Right cardiac atrium (tissue), 5 donors: ENCODE data around the gene PADI2. TPM values are rescaled to one million over a fixed set of nuclear protein-coding genes. Genes with fewer than 3 reads are reported as not detected.

ENCODE experiments used
- ATAC-seq, 2 donors: fragments of 200-7000 bp; cut with Tn5 transposase; one replicate each; pipeline versions ENCODE4 v1.8.0 to v1.9.1; 2020; ENCODE audit warnings: moderate library complexity in 2 of 2, mild to moderate bottlenecking in 1 of 2
- DNase-seq, 3 donors: peaks; one replicate each; pipeline ENCODE4 v3.0.0-alpha.2; 2020
- H3K27ac ChIP-seq: one replicate; pipeline ENCODE4 v1.5.1; 2013; ENCODE audit warnings: mild to moderate bottlenecking, low read length, control low read depth, moderate library complexity
- H3K27me3 ChIP-seq: one replicate; pipeline ENCODE4 v1.6.1; 2013; ENCODE audit not compliant: control insufficient read depth, insufficient read depth
- H3K4me1 ChIP-seq: one replicate; pipeline ENCODE4 v1.6.1; 2013; ENCODE audit warnings: low read length; ENCODE audit not compliant: control insufficient read depth, insufficient read depth
- H3K4me3 ChIP-seq: one replicate; pipeline ENCODE4 v1.5.1; 2013; ENCODE audit warnings: low read length, control low read depth
- H3K9me3 ChIP-seq: one replicate; pipeline ENCODE4 v1.6.1; 2013; ENCODE audit warnings: low read length; ENCODE audit not compliant: control insufficient read depth
- WGBS: extraction: QIAGEN DNeasy Blood & Tissue Kit; methylation state at CpG from one replicate; pipeline ENCODE4 v1.1.7; 2013; 5-methylcytosine and 5-hydroxymethylcytosine counted together
- intact Hi-C, 4 donors: fragments of 100-400 bp; cut with DNase I; formaldehyde crosslinking; loops; one replicate each; pipeline versions ENCODE4 v1.11.0 to v1.14.0; 2022 to 2023
- long read RNA-seq, 4 donors: library from polyadenylated mRNA; unstranded; transcript quantifications; one replicate each; pipeline ENCODE4 v2.0.0, GENCODE V29; 2020 to 2021
- polyA plus RNA-seq: library from polyadenylated mRNA; stranded (reverse); fragments of 200-250 nt; gene quantifications from one replicate; pipeline ENCODE4 v1.2.3, GENCODE V29; 2013
- total RNA-seq, 4 donors: library from RNA; stranded (reverse); fragmentation: NEBNext Ultra II Directional; extraction: Animal tissue kit (Norgen Biotek cat#: 25700); gene quantifications; one replicate each; pipeline ENCODE4 v1.2.1, GENCODE V29; 2021
- donor health status: healthy with polysubstance abuse.
- donor health status: DM: no; HTN: yes; CAD: no.
- donor health status: DM: no; HTN: no; CAD: no.
- donor health status: DM: no; HTN: yes; CAD: no; lungs with severe emphysema.
- donor health status: DM: yes; HTN: yes; CAD: no.

The PADI2 gene
- under 1 TPM; 0.17 to 0.68 (median 0.31) TPM for total RNA-seq
- polyA plus RNA-seq = 0.07 TPM
- long read RNA-seq, donor 1 = 0 reads
- long read RNA-seq, donor 2 = 0 reads
- long read RNA-seq, donor 3, full-length matches to known transcripts = 1 of 1 reads
- long read RNA-seq, donor 3, partial matches to known transcripts = 0 of 1 reads
- long read RNA-seq, donor 3, other reads (novel, unspliced or antisense) = 0 of 1 reads
- long read RNA-seq, donor 4 = 0 reads

DNA sequence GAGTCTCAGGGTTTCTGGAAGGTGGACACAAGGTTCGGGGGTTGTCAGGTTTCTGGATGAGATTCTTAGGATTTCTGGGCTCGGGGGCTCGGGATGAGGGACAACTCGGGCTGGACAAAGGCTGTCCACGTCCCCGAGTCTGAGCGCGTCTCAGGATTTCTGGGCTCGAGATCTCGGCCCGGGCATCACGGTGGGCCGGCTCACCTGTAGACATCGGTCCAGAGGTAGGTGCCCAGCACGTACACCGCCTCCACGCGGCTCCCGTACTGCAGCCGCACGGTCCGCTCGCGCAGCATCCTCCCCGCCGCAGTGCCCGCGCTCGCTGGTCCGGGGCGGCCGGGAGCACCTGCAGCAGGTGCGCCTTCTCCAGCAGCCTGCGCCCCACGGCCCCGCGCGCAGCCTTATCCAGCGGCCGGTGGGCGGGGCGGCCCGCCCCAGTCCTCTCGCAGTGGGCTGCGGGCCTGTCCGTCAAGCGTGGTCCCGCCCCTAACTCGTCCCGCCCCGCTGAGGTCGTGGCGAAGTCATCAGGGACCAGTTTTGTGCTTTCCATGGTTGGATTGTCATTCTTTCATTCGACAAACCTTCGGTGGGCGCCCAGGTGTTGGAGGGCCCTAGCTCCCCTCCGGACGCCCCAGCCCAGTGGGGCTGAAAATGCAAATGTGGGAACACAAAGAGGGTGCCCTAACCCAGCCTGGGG is at the start of gene PADI2:
PADI2 (minus strand) TSS at position 376 of the 697 bp plus-strand sequence; CDS start at position 296, 80 bp downstream.
- no peaks in the 10 kb centered on the region for H3K27me3 ChIP-seq
- ATAC-seq = peak; percentile 69 to 85
- no peaks in the 10 kb centered on the region for H3K9me3 ChIP-seq
- intact Hi-C loops = no loop called here
- no peaks in the 10 kb centered on the region for H3K4me1 ChIP-seq
- peak; percentile 68 to 86 (median 83) for DNase-seq
- H3K27ac ChIP-seq = no peak within 1 kb of the TSS
- H3K4me3 ChIP-seq = peak within 1 kb of the TSS; percentile 14
- WGBS = 2% methylated on average over 57 of the region's 58 CpGs

DNA sequence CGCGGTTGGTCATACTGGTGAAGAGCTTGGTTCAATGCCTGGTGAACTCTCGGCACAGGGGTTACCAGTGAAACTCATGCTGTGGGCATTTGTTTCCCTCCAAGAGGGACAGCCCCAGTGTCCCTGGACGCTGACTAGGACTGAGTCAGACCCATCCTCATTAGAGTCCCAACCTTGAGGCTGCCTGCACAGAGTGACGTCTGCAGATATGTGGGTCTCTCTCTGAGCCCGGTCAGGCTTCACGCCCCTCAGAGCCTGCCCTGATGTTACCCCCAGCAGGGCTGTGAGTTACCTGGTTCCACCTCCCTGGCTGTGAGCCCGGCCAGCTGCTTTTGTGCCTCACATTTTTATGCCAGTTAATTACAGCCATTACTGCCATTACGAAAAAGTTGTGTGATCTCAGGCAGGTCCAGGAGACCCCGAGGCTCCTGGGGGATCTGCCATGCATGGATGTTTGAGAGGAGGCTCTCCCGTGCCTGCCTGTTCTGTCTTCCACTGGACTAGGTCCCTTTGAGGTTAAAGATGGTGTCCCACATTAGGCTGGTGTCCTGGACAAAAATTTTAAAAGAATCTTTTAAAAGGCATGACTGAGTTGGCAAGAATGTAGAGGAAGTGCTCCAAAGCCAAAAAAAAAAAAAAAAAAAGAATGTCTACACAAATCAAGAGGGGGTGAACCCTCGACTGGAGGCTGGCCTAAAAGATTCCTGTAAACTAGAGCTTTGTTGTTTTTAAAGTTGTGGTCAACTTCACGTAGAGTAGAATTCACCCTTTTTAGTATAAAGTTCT is 49.0 kb upstream of the PADI2 start:
- H3K27ac ChIP-seq = no peak overlapping the region
- WGBS = 60% methylated on average over 13 of the region's 13 CpGs
- ATAC-seq (no peak), DNase-seq (no peak)
- no peaks in the 10 kb centered on the region for H3K27me3 ChIP-seq
- intact Hi-C loops = no loop called here
- H3K4me1 ChIP-seq = no peaks in the 10 kb centered on the region
- H3K9me3 ChIP-seq = no peaks in the 10 kb centered on the region
- no peak overlapping the region for H3K4me3 ChIP-seq

- intact Hi-C loops = no loop called here
- ATAC-seq (no peak), DNase-seq (no peak)
- H3K27me3 ChIP-seq = no peaks in the 10 kb centered on the region
- 76% methylated on average over 5 of the region's 5 CpGs for WGBS
- no peak overlapping the region for H3K4me3 ChIP-seq
- H3K4me1 ChIP-seq = no peaks in the 10 kb centered on the region
- H3K27ac ChIP-seq = no peak overlapping the region
- no peaks in the 10 kb centered on the region for H3K9me3 ChIP-seq
Measured at GRCh38 chr1:17167786-17168090, 48.5 kb upstream of the PADI2 start.

GRCh38 chr1:17167041-17167785 is 48.0 kb upstream of the PADI2 start:
- Histone ChIP-seq H3K27me3 (no peaks in the 10 kb centered on the region), H3K9me3 (no peaks in the 10 kb centered on the region), H3K4me1 (no peaks in the 10 kb centered on the region), H3K4me3 (no peak overlapping the region), H3K27ac (no peak overlapping the region)
- DNase-seq (no peak), ATAC-seq (no peak)
- intact Hi-C loops = no loop called here
- WGBS = 14% methylated on average over 4 of the region's 4 CpGs

DNA sequence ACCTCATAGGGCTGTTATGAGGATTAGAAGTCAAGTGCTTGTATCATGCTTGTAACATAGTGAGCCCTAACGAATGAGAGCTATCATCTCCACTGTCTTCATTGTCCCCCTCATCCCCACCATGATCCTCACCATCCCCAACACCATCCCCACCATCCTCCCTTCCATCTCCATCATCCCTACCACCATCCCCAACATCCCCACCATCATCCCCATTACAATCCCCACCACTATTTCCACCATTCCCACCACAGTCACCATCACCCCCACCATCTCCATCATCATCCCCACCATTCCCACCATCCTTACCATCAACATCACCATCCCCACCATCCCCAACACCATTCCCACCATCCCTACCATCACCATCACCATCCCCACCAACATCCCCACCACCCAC is 46.6 kb upstream of the PADI2 start:
- WGBS = 71% methylated on average over 1 of the region's 1 CpG
- Histone ChIP-seq H3K27me3 (no peaks in the 10 kb centered on the region), H3K4me1 (no peaks in the 10 kb centered on the region), H3K9me3 (no peaks in the 10 kb centered on the region), H3K27ac (no peak overlapping the region), H3K4me3 (no peak overlapping the region)
- intact Hi-C loops = no loop called here
- ATAC-seq = no peak
- DNase-seq = no peak

DNA sequence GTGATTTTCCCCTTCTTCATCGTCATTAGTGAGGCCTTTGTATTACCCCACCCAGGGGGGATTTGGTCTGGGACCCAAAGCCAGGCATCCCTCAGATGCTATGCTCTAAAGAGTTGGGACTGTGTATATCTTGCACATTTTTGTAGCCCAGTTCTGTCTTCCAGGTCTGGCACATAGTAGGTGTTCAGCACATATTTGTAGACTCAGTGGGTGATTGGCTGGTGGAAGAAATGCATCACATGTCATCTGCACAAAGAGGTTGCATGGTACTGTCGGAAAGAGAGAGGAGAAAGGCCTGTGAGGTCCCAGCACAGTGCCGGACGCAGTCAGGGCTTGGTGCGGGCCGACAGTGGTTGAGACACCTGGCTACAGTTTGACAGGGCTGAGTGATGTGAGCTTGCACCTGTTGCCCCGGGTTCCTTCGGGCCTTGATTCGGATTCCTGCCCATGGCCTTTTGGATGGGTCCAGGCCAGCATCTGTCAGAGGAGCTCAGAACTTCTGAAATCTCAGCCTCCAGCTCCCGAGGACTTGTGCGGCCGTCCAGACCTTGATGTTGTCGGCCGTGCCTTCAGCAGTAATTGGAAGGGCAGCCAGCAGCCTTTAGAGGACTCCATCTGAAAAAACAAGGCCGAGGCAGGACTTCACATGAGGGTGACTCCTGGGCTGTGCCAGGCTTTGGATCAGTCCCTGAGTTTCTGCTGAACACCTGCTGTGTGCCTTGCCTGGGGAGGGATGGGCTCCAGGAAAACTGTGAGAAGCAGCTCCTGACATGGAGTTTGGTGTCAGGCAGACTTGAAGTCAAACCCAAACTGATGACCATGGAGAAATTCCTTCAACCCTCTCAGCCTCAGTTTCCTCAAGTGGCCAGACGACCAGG is 44.8 kb upstream of the PADI2 start:
- H3K9me3 ChIP-seq = no peaks in the 10 kb centered on the region
- no peak overlapping the region for H3K27ac ChIP-seq
- no peaks in the 10 kb centered on the region for H3K27me3 ChIP-seq
- intact Hi-C loops = no loop called here
- no peak overlapping the region for H3K4me3 ChIP-seq
- no peaks in the 10 kb centered on the region for H3K4me1 ChIP-seq
- 79% methylated on average over 16 of the region's 16 CpGs for WGBS
- DNase-seq (no peak), ATAC-seq (no peak)

- H3K4me1 ChIP-seq = no peaks in the 10 kb centered on the region
- WGBS = 88% methylated on average over 7 of the region's 7 CpGs
- no peaks in the 10 kb centered on the region for H3K27me3 ChIP-seq
- H3K4me3 ChIP-seq = no peak overlapping the region
- ATAC-seq (no peak), DNase-seq (no peak)
- H3K27ac ChIP-seq = no peak overlapping the region
- H3K9me3 ChIP-seq = no peaks in the 10 kb centered on the region
- intact Hi-C loops = no loop called here
Measured at GRCh38 chr1:17163371-17163770, 44.1 kb upstream of the PADI2 start.

GRCh38 chr1:17162941-17163340 is 43.7 kb upstream of the PADI2 start:
- ATAC-seq (no peak), DNase-seq (no peak)
- Histone ChIP-seq H3K27me3 (no peaks in the 10 kb centered on the region), H3K27ac (no peak overlapping the region), H3K4me3 (no peak overlapping the region), H3K4me1 (no peaks in the 10 kb centered on the region), H3K9me3 (no peaks in the 10 kb centered on the region)
- intact Hi-C loops = no loop called here
- 80% methylated on average over 7 of the region's 7 CpGs for WGBS

DNA sequence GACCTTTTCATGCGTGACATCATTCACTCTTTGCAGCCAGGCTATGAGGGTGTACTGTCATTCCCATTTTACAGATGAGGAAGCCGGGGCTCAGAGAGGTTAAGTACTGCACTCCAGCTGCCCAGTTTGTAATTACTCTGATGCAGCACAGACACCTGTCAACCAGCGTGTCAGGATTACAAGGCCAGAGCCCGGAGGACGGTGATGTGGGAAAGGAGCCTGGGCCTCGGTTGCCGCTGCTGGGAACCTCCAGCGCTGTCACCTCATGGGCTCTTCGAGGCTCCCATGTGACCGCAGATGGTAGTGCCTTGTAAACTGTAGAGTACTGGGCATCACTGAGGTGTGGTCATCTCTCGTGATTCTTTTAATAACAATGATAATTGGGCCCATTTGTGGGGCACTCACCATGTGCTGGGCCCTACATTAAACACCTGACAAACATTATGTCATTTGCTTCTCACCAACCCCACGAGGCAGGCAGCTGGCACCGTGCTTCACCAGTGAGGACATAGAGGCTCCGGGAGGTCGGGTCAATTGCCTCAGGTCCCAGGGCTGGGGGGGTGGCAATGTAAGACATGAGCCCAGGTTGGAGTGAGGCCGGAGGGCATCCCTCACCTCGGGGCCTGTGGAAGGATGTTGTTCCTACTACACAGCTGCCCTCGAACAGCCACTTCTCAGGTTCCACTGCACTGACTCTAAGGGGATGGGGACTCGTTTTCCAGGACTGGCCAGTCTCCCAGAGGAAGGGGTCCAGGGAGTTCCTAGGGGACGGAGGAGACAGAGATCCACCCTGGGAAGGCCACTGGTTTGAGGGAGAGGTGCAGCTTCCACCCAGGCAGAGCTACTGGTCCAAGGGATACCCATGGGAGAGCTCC is 42.9 kb upstream of the PADI2 start:
- H3K4me3 ChIP-seq = no peak overlapping the region
- H3K4me1 ChIP-seq = no peaks in the 10 kb centered on the region
- DNase-seq (no peak), ATAC-seq (no peak)
- intact Hi-C loops = no loop called here
- no peaks in the 10 kb centered on the region for H3K9me3 ChIP-seq
- 81% methylated on average over 20 of the region's 20 CpGs for WGBS
- H3K27ac ChIP-seq = no peak overlapping the region
- no peaks in the 10 kb centered on the region for H3K27me3 ChIP-seq
